HG03196 (cell line): ENCODE results near the gene COMP.
"Not testable (repeated sequence)": the region's sequence is repeated elsewhere in the genome, so short reads cannot be mapped to it uniquely, and the experiment has no call there.

Source experiments
- ATAC-seq: cut with Tn5 transposase; IDR thresholded peaks from one replicate; pipeline ENCODE4 v1.9.1; 2021; ENCODE audit not compliant: unreplicated experiment

The COMP gene

GRCh38 chr19:18790566-18791314 lies at the start of gene COMP:
Gene COMP (minus strand): TSS chr19:18791305. CDS start chr19:18791269, 36 bp downstream.
- no peak for ATAC-seq

- no peak for ATAC-seq
Observed at GRCh38 chr19:18840288-18841267, 49.5 kb upstream of the COMP start.

GRCh38 chr19:18839465-18840287 lies 48.6 kb upstream of the COMP start:
- ATAC-seq: no peak

GRCh38 chr19:18834644-18834984 lies 43.5 kb upstream of the COMP start:
- ATAC-seq: no peak

GRCh38 chr19:18833849-18834643 lies 42.9 kb upstream of the COMP start:
- no peak for ATAC-seq

DNA sequence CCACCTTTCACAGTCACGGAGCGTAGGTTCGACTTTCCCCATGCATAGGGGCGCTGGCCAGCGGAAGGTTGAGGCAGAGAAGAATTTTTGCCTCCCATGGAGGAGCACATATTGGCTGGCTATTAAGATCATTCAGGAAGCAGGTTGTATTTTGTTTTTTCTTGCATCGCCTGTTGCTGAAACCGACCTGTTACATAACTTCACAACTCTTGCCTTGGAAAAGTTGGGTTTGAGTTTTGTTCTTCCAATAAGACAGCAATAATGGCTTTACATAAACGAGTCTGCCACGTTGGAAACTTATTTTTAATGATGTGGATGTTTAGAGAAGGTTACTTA lies 42.0 kb upstream of the COMP start:
- ATAC-seq: no peak

DNA sequence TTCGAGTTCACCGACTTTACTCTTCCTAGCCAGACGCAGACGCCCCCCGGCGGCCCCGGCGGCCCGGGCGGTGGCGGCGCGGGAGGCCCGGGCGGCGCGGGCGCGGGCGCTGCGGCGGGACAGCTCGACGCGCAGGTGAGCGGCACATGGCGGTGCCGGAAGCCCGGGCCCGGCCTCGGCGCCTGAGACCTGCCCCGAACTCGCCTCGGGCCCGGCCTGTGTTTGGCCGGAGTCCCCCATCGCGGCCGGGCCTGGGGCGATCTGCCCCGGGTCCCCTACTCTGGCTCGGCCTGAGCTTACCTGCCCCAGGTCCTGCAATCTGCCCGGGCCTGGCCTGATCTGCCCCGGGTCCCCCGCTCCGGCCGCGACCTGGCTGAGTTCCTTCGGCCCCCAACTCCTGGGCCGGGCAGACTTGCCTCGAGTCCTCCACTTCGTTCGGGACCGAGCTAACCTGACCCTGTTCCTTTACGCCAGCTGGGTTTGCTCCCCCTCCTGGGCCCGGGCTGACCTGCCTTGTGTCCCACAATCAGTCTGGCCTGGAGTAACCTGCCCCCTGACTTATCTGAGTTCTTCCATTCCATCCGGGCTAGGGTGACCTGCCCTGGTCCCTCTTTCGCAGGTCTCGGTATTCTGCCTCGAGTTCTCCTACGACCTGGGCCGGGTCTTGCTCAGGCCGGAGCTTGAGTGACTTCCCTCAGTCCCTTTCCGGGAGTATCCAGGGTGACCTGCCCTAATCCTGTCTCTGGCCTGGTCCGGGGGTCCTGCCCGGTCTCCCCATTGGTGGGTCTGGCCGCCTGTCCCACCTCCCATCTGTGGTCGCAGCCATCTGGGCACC lies 41.4 kb upstream of the COMP start:
- peak; percentile 28 for ATAC-seq

DNA sequence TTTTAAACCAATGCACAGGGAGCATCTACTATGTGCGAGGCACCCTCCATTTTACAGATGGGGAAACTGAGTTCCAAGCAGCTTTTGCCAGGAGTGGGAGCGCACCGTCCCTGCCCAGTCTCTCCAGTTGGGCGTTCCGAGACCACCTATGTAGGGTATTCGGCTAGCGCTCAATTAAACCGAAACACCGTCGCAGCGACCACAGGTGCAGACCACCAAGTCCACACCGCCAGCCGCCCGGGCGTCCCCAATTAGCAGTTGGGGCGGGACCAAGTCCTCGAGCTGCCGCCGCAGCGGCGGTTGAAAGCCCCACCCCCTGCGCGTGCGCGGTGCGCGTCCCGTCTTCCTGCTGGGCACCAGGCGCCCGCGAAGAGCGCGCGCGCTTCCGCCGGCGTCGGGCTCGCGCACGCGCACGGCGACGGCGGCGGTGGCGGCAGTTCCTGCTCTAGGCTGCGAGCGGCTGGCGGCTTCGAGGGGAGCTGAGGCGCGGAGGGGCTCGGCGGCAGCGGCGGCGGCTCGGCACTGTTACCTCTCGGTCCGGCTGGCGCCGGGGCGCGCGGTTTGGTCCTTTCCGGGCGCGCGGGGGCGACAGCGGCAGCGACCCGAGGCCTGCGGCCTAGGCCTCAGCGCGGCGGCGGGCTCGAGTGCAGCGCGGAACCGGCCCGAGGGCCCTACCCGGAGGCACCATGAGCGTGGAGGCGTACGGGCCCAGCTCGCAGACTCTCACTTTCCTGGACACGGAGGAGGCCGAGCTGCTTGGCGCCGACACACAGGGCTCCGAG lies 40.6 kb upstream of the COMP start, which contains the start of gene UPF1:
Gene UPF1, plus strand, starts transcription at position 436 of the 782 bp plus-strand sequence. Its CDS starts 251 bp downstream, at position 687.
- peak; percentile 63 for ATAC-seq

DNA sequence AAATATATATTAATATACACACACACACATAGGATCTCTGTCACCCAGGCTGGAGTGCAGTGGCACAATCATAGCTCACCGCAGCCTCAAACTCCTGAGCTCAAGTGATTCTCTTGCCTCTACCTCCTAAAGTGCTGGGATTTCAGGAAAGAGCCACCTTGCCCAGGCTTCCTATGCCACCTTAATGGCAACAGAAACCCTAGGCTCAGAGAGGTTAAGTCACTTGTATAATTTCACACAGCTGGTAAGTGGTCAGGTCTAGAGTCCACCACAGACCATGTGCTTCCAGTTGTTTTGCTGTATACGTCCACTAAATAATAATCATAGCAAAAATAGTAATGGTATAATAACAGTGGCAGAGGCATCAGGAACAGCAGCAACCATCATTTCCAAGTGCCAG lies 39.4 kb upstream of the COMP start:
- ATAC-seq: no peak

DNA sequence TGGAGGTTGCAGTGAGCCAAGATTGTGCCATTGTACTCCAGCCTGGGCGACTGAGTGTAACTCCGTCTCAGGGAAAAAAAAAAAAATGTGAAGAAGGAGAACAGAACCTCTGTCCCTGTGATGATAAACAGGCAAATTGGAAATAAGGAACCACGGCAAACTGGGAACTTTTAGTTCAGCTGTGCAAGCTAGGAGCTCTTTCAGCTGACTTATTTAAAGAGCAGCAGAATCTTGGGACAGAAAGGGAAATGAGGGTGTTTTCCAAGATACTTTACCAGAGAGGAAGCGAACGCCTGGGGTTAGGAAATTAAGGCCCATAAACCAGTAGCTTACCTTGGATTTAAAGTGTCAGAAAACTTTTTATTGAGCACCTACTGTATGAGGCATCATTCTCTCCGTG lies 37.7 kb upstream of the COMP start:
- ATAC-seq: no peak

DNA sequence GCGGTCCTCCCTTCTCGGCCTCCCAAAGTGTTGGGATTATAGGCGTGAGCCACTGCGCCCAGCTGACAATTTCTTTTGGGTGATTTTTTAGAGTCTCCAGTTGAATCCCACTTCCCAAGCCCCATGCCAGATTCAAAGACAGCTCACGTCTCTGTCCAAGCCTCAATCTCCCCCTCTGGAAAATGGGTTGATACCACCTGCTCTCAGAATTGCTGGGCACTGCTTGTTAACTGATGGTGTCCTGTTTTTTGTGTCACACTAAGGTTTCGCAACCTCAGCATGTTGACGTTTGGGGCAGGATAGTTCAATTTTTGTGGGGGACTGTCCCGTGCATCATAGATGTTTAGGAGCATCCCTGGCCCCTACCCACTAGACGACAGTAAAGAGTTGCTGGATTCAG lies 26.5 kb upstream of the COMP start:
- ATAC-seq: no peak

- not testable (repeated sequence) for ATAC-seq
Observed at GRCh38 chr19:18816645-18817044, 25.5 kb upstream of the COMP start.

DNA sequence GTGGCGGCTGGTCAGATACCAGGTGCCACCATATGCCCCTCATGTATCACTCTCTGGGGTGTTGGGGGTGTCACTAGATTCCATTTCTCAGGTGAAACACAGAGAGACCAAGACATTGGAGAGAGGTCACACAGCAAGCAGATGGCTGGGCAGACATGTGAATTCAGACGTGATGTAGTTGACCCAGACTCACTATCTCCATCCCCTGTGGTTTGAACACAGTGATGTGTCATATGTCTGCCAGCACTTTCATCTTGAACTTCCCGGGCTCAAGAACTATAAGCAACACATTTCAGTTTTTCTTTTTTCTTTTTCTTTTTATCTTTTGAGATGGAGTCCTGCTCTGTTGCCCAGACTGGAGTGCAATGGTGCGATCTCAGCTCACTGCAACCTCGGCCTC lies 24.6 kb upstream of the COMP start:
- no peak for ATAC-seq

DNA sequence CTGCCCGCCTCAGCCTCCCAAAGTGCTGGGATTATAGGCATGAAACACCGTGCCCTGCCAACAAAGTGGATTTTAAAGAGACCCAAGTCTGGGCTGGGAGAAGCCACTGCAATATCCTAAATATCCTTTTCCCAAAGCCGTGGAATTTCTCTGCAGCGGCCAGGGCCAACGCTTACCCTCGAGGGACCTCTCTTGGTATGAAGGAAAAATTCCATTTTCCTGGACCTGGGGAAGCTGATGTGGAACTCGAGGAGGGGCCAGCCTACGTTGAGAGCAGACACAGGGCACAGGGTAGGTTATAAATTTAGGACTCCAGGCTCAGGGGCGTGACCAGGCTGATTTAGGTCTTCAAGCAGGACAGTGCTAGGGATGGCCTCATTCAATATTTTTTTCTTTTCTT lies 23.0 kb upstream of the COMP start:
- no peak for ATAC-seq

DNA sequence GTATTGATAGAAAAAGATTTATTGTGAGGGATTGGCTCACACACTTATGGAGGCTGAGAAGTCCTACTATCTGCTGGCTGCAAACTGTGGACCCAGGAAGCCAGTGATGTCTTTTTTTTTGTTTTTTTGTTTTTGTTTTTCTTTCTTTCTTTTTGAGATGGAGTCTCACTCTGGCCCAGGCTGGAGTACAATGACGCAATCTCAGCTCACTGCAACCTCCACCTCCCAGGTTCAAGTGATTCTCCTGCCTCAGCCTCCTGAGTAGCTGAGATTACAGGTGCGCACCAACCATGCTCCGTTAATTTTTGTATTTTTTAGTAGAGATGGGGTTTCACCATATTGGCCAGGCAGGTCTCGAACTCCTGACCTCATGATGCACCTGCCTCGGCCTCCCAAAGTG lies 20.5 kb upstream of the COMP start:
- not testable (repeated sequence) for ATAC-seq

DNA sequence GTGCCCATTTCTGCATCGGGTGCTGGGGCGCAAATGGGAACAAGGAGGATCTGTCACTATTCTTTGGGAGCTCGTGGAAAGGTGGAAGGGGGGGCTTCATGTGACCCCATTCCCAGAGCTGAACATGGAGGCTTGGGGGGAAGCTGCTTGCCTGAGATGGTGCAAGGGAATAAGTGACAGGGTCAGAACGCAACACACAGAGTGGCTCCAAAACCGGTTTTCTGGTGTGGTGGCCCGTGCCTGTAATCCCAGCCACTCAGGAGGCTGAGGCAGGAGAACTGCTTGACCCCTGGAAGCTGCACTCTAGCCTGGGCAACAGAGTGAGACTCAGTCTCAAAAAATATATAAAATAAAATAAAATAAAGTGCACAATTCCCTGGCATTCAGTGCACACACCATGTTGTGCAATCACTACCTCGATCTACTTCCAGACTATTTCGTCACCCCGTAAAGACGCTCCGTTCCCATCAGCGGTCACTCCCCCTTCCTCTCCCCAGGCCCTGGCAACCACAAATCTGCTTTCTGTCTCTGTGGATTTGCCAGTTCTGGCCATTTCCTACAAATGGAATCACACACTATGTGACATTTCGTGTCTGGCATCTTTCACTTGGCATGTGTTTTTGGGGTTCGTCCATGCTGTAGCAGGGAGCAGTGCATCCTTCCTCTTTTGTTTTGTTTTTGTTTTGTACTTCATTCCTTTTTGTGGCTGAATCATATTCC lies 18.2 kb upstream of the COMP start:
- ATAC-seq: no peak

DNA sequence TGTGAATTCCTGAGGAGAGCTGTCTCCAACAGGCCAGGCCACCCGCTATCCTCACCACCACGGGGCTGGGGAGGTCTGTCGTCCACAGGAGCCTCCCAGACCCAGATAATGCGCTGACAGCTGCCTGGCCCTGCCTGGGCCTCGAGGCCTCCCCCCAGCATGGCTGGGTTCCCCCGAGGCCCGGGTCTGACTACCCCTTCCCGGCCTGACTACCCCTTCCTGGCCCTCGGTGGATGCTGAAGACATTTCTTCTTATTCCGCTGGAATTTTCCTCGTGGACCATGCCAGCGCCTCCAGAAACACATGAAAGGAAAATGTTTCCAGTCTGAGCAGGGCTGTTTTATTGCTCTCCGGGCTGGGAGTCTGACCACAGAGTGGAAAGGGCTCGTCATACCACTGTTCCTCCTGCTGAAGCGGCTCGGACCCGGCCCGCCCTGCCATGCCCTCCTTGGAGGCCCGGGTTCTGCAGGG lies 16.8 kb upstream of the COMP start:
- no peak for ATAC-seq

DNA sequence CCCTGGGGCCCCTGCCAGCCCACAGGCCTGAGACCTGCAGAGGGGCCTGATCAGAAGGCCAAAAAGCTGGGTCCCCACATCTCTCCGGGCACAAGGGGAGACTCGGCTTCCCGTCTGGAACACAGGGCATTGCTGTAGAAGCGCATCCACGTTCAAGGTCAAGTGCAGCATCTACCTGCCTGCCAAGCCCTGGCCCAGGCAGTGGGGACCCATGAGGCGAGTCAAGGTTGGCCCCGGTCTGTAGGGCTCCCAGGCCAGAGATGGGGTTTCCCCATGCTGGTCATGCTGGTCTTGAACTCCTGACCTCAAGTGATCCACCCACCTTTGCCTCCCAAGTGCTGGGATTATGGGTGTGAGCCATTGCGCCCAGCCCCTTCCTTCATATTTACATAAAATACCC lies 13.5 kb upstream of the COMP start:
- no peak for ATAC-seq
